Testis (tissue), 3 donors: Measurements from ENCODE around the gene MYLK4. TPM values are rescaled to one million over a fixed set of nuclear protein-coding genes. Genes with fewer than 3 reads are reported as not detected.
A peak's percentile ranks its signal among the peaks of the same experiment; 100 is the strongest.

Experiments used
- DNase-seq: peaks from one replicate; pipeline ENCODE4 v3.0.0-alpha.2; 2019
- H3K27ac ChIP-seq, 2 donors: fragments of 200-600 bp; sonication (generic); one replicate each; pipeline ENCODE4 v1.5.1; 2019
- H3K27me3 ChIP-seq: fragments of 200-600 bp; sonication (generic); one replicate; pipeline ENCODE4 v1.5.1; 2019
- H3K36me3 ChIP-seq: fragments of 200-600 bp; sonication (generic); one replicate; pipeline ENCODE4 v1.5.1; 2017; ENCODE audit warnings: low read depth; ENCODE audit errors: missing control alignments
- H3K4me1 ChIP-seq: fragments of 200-600 bp; sonication (generic); one replicate; pipeline ENCODE4 v1.5.1; 2019
- H3K4me3 ChIP-seq, 2 donors: fragments of 200-600 bp; sonication (generic); one replicate each; pipeline ENCODE4 v1.5.1; 2017 to 2019
- H3K9me3 ChIP-seq: fragments of 200-600 bp; sonication (generic); one replicate; pipeline ENCODE4 v1.5.1; 2017
- CTCF ChIP-seq, 3 experiments: fragments of 450-650 bp in 2 of 3; fragments of 200-600 bp in 1 of 3; sonication (generic) in 1 of 3; IDR thresholded peaks; one replicate each; pipeline ENCODE4 v1.5.1; 2016 to 2019; ENCODE audit warnings: antibody characterized with exemption in 3 of 3, mild to moderate bottlenecking in 2 of 3, moderate library complexity in 1 of 3
- POLR2A ChIP-seq: fragments of 450-650 bp; IDR thresholded peaks from one replicate; pipeline ENCODE4 v1.6.1; 2017; ENCODE audit warnings: antibody characterized with exemption, mild to moderate bottlenecking, moderate library complexity
- WGBS, 2 donors: methylation state at CpG; one replicate each; pipeline ENCODE4 v1.1.5; 2018; 5-methylcytosine and 5-hydroxymethylcytosine counted together
- intact Hi-C: fragments of 100-400 bp; cut with DNase I; formaldehyde crosslinking; loops from one replicate; pipeline ENCODE4 v1.15.1; 2023; ENCODE audit warnings: low total_unique reads
- polyA plus RNA-seq: library from polyadenylated mRNA; stranded (reverse); fragments of 350-450 nt; fragmentation: Illumina TruSeq; extraction: RNeasy Lipid Tissue Mini Kit (QIAGEN cat#74804); gene quantifications from one replicate; pipeline ENCODE4 v1.2.3, GENCODE V29; 2014; ENCODE audit warnings: low read depth, low replicate concordance; ENCODE audit not compliant: insufficient read depth
- total RNA-seq, 2 donors: library from RNA; depleted of rRNA; stranded (reverse); fragments of >200 nt; gene quantifications; one replicate each; pipeline ENCODE4 v1.2.3, GENCODE V29; 2016

Gene MYLK4
- total and polyA plus RNA-seq, 3 donors from 2014 or later = 0.62 to 1.5 (median 0.71) TPM

GRCh38 chr6:2766767-2767656 lies 16.3 kb upstream of the MYLK4 start:
- TF ChIP-seq POLR2A (no peak), CTCF (IDR thresholded peaks at IDR 0.05) (no peak)
- peaks cover 11% of the 10 kb centered on the region for H3K4me1 ChIP-seq
- intact Hi-C loops = no loop called here
- H3K27ac ChIP-seq = peak overlapping the region; percentile 87 to 94
- no peaks in the 10 kb centered on the region for H3K27me3 ChIP-seq
- no peaks in the 10 kb centered on the region for H3K9me3 ChIP-seq
- H3K36me3 ChIP-seq = no peaks in the 10 kb centered on the region
- 3 to 8% methylated on average over 13 of the region's 13 CpGs for WGBS, 2 donors
- peak overlapping the region; percentile 80 to 96 for H3K4me3 ChIP-seq
- no peak for DNase-seq

- DNase-seq = peak; percentile 68
- TF ChIP-seq POLR2A (no peak), CTCF (IDR thresholded peaks at IDR 0.05) (no peak)
- Histone ChIP-seq H3K4me1 (peaks cover 11% of the 10 kb centered on the region), H3K27me3 (no peaks in the 10 kb centered on the region), H3K27ac (peak overlapping the region; percentile 87 to 94), H3K9me3 (no peaks in the 10 kb centered on the region), H3K4me3 (peak overlapping the region; percentile 80 to 96), H3K36me3 (no peaks in the 10 kb centered on the region)
- WGBS, 2 donors = 1% methylated on average over 9 to 41 of the region's 91 CpGs
- intact Hi-C loops = no loop called here
These were observed 15.4 kb upstream of the MYLK4 start for GRCh38 chr6:2765896-2766766.

GRCh38 chr6:2765166-2765895 lies 14.6 kb upstream of the MYLK4 start, which contains the start of gene WRNIP1:
Gene WRNIP1 (plus strand): TSS chr6:2765393. CDS start chr6:2765623, 230 bp downstream.
- Histone ChIP-seq H3K27me3 (no peaks in the 10 kb centered on the region), H3K4me3 (peak within 1 kb of the TSS; percentile 80 to 96), H3K9me3 (no peaks in the 10 kb centered on the region), H3K36me3 (no peaks in the 10 kb centered on the region), H3K4me1 (peaks cover 11% of the 10 kb centered on the region), H3K27ac (peak within 1 kb of the TSS; percentile 87 to 94)
- WGBS, 2 donors = 0% methylated on average over 7 to 63 of the region's 104 CpGs
- intact Hi-C loops = no loop called here
- TF ChIP-seq CTCF (IDR thresholded peaks at IDR 0.05) = peak; percentile 49 to 82 (median 75)
- TF ChIP-seq POLR2A = peak; percentile 60
- DNase-seq = peak; percentile 99

GRCh38 chr6:2764610-2765165 lies 14.0 kb upstream of the MYLK4 start:
- no peak for TF ChIP-seq POLR2A
- TF ChIP-seq CTCF (IDR thresholded peaks at IDR 0.05) = no peak
- H3K4me3 ChIP-seq = peak overlapping the region; percentile 66 to 80
- 0 to 1% methylated on average over 23 to 45 of the region's 45 CpGs for WGBS, 2 donors
- H3K36me3 ChIP-seq = no peaks in the 10 kb centered on the region
- H3K4me1 ChIP-seq = peaks cover 11% of the 10 kb centered on the region
- intact Hi-C loops = no loop called here
- H3K9me3 ChIP-seq = no peaks in the 10 kb centered on the region
- H3K27ac ChIP-seq = peak overlapping the region; percentile 87 to 94
- H3K27me3 ChIP-seq = no peaks in the 10 kb centered on the region
- peak; percentile 78 for DNase-seq
